Astrocyte (in vitro differentiated cells and primary cell): ENCODE results near the gene KRCC1. TPM values are rescaled to one million over a fixed set of nuclear protein-coding genes. Genes with fewer than 3 reads are reported as not detected.
"Not testable (repeated sequence)": the region's sequence is repeated elsewhere in the genome, so short reads cannot be mapped to it uniquely, and the experiment has no call there.

ENCODE experiments used
- DNase-seq: peaks from one replicate; pipeline ENCODE4 v3.0.0-alpha.2; 2010; ENCODE audit warnings: low read depth
- FAIRE-seq: peaks from 2 replicates; lab custom pipeline; 2011; peaks lifted over from hg19 to GRCh38; lab: Jason Lieb, UNC
- H2AFZ ChIP-seq: 2 replicates; pipeline ENCODE4 v1.6.0; 2012; ENCODE audit warnings: low read depth, low read length, inconsistent platforms
- H3K27ac ChIP-seq: 2 replicates; pipeline ENCODE4 v1.5.1; 2011; ENCODE audit warnings: low read depth, low read length, inconsistent platforms
- H3K27me3 ChIP-seq: 2 replicates; pipeline ENCODE4 v1.6.0; 2011; ENCODE audit warnings: low read length, inconsistent platforms; ENCODE audit not compliant: insufficient read depth
- H3K36me3 ChIP-seq: 2 replicates; pipeline ENCODE4 v1.5.1; 2011; ENCODE audit warnings: low read length, inconsistent platforms; ENCODE audit not compliant: insufficient read depth
- H3K4me1 ChIP-seq: 2 replicates; pipeline ENCODE4 v1.5.1; 2011; ENCODE audit warnings: low read length, inconsistent platforms; ENCODE audit not compliant: insufficient read depth
- H3K4me2 ChIP-seq: 2 replicates; pipeline ENCODE4 v1.6.0; 2012; ENCODE audit warnings: low read length, inconsistent platforms
- H3K4me3 ChIP-seq: 2 replicates; pipeline ENCODE4 v1.5.1; 2011; ENCODE audit warnings: low read depth, mild to moderate bottlenecking, low read length, inconsistent platforms; ENCODE audit not compliant: insufficient read depth
- H3K79me2 ChIP-seq: 2 replicates; pipeline ENCODE4 v1.6.0; 2012; ENCODE audit warnings: mild to moderate bottlenecking, low read length, inconsistent platforms; ENCODE audit not compliant: insufficient read depth
- H3K9ac ChIP-seq: 2 replicates; pipeline ENCODE4 v1.6.0; 2012; ENCODE audit warnings: mild to moderate bottlenecking, low read length, inconsistent platforms
- H3K9me3 ChIP-seq: 2 replicates; pipeline ENCODE4 v1.5.1; 2012; ENCODE audit warnings: low read depth, mild to moderate bottlenecking, low read length, inconsistent platforms; ENCODE audit not compliant: insufficient read depth
- H4K20me1 ChIP-seq: 2 replicates; pipeline ENCODE4 v1.6.0; 2012; ENCODE audit warnings: low read length, inconsistent platforms; ENCODE audit not compliant: insufficient read depth
- H3K27ac Mint-ChIP-seq: one replicate; pipeline ENCODE4 v1.8.0; 2021; ENCODE audit warnings: mild to moderate bottlenecking, mixed read lengths; ENCODE audit not compliant: unreplicated experiment
- H3K27me3 Mint-ChIP-seq: one replicate; pipeline ENCODE4 v1.8.0; 2021; ENCODE audit warnings: low read depth, mixed read lengths; ENCODE audit not compliant: unreplicated experiment
- H3K36me3 Mint-ChIP-seq: one replicate; pipeline ENCODE4 v1.8.0; 2021; ENCODE audit warnings: low read depth, mixed read lengths; ENCODE audit not compliant: unreplicated experiment
- H3K4me1 Mint-ChIP-seq: one replicate; pipeline ENCODE4 v1.8.0; 2021; ENCODE audit warnings: low read depth, mixed read lengths; ENCODE audit not compliant: unreplicated experiment
- H3K4me3 Mint-ChIP-seq: one replicate; pipeline ENCODE4 v1.8.0; 2021; ENCODE audit warnings: mild to moderate bottlenecking, moderate library complexity, mixed read lengths; ENCODE audit not compliant: unreplicated experiment
- H3K9me3 Mint-ChIP-seq: one replicate; pipeline ENCODE4 v1.8.0; 2021; ENCODE audit warnings: mild to moderate bottlenecking, mixed read lengths; ENCODE audit not compliant: unreplicated experiment
- EZH2 ChIP-seq: IDR thresholded peaks from 2 replicates; pipeline ENCODE4 v1.6.1; 2012; ENCODE audit warnings: mild to moderate bottlenecking, low read length, inconsistent platforms; ENCODE audit not compliant: insufficient read depth
- total RNA-seq: library from RNA; stranded (reverse); gene quantifications from 2 replicates; pipeline ENCODE4 v1.2.1, GENCODE V29; 2021
- TF ChIP-seq, protein P1 (sequence below): IDR thresholded peaks from 2 replicates; pipeline ENCODE4 v1.5.1; 2011; ENCODE audit warnings: low read depth, mild to moderate bottlenecking, inconsistent platforms, low read length, moderate library complexity; ENCODE audit not compliant: insufficient read depth

KRCC1 gene
- total RNA-seq, 1 donor from 2014 or later = 17.7 TPM

DNA sequence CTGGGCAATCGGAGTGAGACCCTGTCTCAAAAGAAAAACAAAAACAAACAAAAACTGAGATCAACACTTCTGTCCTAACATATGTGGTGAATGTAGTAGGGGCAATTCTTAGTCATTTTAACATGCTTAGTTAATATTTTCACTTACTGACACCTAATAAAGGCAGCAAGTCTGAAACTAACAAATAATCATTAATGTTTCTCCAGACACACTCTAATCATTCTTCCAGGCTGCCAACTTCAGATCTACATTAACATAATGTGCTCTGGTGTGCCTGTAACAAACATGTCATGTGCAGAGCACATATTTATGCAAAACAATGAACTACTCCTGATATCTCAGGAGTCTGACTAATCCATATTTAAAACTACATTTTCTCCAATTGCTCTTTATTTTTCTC is 6.0 kb downstream of the KRCC1 start:
- Histone ChIP-seq H3K27me3 (no peaks in the 10 kb centered on the region), H3K4me1 (peaks cover 9% of the 10 kb centered on the region), H3K27ac (no peak overlapping the region), H3K4me3 (no peak overlapping the region), H2AFZ (no peak overlapping the region), H3K9me3 (no peaks in the 10 kb centered on the region), H4K20me1 (peaks cover 8% of the 10 kb centered on the region), H3K36me3 (peaks cover 4% of the 10 kb centered on the region), H3K79me2 (peaks cover 54% of the 10 kb centered on the region), H3K4me2 (no peak overlapping the region), H3K9ac (no peak overlapping the region)
- Mint-ChIP-seq H3K36me3 (peaks cover 2% of the 10 kb centered on the region), H3K4me3 (no peak overlapping the region), H3K4me1 (peaks cover 14% of the 10 kb centered on the region), H3K27me3 (no peaks in the 10 kb centered on the region), H3K27ac (no peak overlapping the region), H3K9me3 (no peaks in the 10 kb centered on the region)
- DNase-seq = no peak
- TF ChIP-seq, protein P1, sequence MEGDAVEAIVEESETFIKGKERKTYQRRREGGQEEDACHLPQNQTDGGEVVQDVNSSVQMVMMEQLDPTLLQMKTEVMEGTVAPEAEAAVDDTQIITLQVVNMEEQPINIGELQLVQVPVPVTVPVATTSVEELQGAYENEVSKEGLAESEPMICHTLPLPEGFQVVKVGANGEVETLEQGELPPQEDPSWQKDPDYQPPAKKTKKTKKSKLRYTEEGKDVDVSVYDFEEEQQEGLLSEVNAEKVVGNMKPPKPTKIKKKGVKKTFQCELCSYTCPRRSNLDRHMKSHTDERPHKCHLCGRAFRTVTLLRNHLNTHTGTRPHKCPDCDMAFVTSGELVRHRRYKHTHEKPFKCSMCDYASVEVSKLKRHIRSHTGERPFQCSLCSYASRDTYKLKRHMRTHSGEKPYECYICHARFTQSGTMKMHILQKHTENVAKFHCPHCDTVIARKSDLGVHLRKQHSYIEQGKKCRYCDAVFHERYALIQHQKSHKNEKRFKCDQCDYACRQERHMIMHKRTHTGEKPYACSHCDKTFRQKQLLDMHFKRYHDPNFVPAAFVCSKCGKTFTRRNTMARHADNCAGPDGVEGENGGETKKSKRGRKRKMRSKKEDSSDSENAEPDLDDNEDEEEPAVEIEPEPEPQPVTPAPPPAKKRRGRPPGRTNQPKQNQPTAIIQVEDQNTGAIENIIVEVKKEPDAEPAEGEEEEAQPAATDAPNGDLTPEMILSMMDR = no peak
- no peak for TF ChIP-seq EZH2
- no peak for FAIRE-seq

DNA sequence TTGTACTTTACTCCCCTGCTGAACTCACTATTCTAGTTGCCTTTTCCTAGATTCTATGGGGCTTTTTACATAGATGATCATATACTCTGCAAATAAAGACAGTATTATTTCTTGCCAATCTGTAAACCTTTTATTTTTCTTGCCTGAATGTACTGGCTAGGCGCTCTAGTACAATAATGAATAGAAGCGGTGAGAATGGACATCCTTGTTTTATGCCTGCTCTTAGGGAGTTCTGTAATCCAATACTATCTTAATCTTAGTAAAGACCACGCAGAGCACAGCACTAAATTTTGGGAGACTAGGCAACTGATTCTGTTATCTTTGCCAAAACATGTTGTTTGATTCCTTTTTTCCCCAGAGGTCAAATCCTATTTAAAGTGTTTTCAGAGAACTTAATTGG is 7.0 kb downstream of the KRCC1 start:
- H3K36me3 Mint-ChIP-seq = no peaks in the 10 kb centered on the region
- no peak overlapping the region for H3K27ac ChIP-seq
- H3K4me1 ChIP-seq = no peaks in the 10 kb centered on the region
- no peaks in the 10 kb centered on the region for H3K9me3 ChIP-seq
- peaks cover 52% of the 10 kb centered on the region for H3K79me2 ChIP-seq
- peaks cover 10% of the 10 kb centered on the region for H3K4me1 Mint-ChIP-seq
- peaks cover 13% of the 10 kb centered on the region for H4K20me1 ChIP-seq
- peaks cover 4% of the 10 kb centered on the region for H3K36me3 ChIP-seq
- H3K4me3 Mint-ChIP-seq = no peak overlapping the region
- H2AFZ ChIP-seq = no peak overlapping the region
- FAIRE-seq (no peak), DNase-seq (no peak)
- H3K4me2 ChIP-seq = no peak overlapping the region
- no peak overlapping the region for H3K27ac Mint-ChIP-seq
- H3K9ac ChIP-seq = no peak overlapping the region
- H3K27me3 ChIP-seq = no peaks in the 10 kb centered on the region
- H3K27me3 Mint-ChIP-seq = no peaks in the 10 kb centered on the region
- TF ChIP-seq, protein P1 = no peak
- TF ChIP-seq EZH2 = no peak
- no peaks in the 10 kb centered on the region for H3K9me3 Mint-ChIP-seq
- H3K4me3 ChIP-seq = no peak overlapping the region

DNA sequence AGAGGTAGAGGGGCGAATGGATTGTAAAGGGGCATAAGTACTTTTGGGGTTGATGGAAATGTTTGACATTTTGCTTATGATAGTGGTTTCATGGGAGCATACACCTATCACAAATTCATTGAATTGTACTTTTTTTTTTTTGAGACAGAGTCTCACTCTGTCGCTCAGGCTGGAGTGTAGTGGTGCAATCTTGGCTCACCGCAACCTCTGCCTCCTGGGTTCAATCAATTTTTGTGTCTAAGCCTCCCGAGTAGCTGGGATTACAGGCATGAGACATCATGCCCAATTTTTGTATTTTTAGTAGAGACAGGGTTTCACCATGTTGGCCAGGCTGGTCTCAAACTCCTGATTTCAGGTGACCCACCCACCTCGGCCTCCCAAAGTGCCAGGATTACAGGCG is 10.0 kb downstream of the KRCC1 start:
- not testable (repeated sequence) for H3K27me3 Mint-ChIP-seq, H3K9me3 ChIP-seq, H3K36me3 ChIP-seq, H3K9ac ChIP-seq, H3K9me3 Mint-ChIP-seq, H3K27me3 ChIP-seq, H3K36me3 Mint-ChIP-seq, H3K4me3 ChIP-seq, DNase-seq, H3K4me2 ChIP-seq, H3K4me3 Mint-ChIP-seq, H3K27ac ChIP-seq, FAIRE-seq, H2AFZ ChIP-seq, H4K20me1 ChIP-seq, H3K27ac Mint-ChIP-seq, H3K4me1 ChIP-seq
- H3K79me2 ChIP-seq = peaks cover 37% of the 10 kb centered on the region
- H3K4me1 Mint-ChIP-seq = peaks cover 28% of the 10 kb centered on the region
